ENCODE results near the gene LRRC47.

- no peak for TF ChIP-seq EP300 (IDR thresholded peaks at IDR 0.05)
- TF ChIP-seq CTCF (IDR thresholded peaks at IDR 0.05): no peak
Observed at GRCh38 chr1:3819771-3820200, 23.5 kb upstream of the LRRC47 start.
